Endothelial cell of umbilical vein (primary cell): ENCODE data around the gene LRRC46. TPM values are rescaled to one million over a fixed set of nuclear protein-coding genes. Genes with fewer than 3 reads are reported as not detected.

Source experiments
- BruUV-seq: library from RNA; stranded (reverse); fragments of 400-500 nt; replicated peaks from 2 replicates; lab custom pipeline; 2021; lab: Mats Ljungman, UMichigan
- CTCF ChIA-PET: fragments of 300-600, 350-600 bp; sonication (Branson Sonifier 250); formaldehyde crosslinking; loops from one replicate; lab custom pipeline; 2021; ENCODE audit warnings: antibody characterized with exemption, inconsistent platforms; lab: Charles Lee
- POLR2A ChIA-PET: fragments of 300-600, 350-600 bp; sonication (Branson Sonifier 250); formaldehyde crosslinking; loops from one replicate; lab custom pipeline; 2021; ENCODE audit warnings: antibody characterized with exemption, inconsistent platforms; lab: Charles Lee
- DNase-seq: peaks from one replicate; pipeline ENCODE4 v3.0.0-alpha.2; 2011; ENCODE audit warnings: low read depth, low spot score
- FAIRE-seq: peaks from 2 replicates; lab custom pipeline; 2011; peaks lifted over from hg19 to GRCh38; lab: Jason Lieb, UNC
- H2AFZ ChIP-seq: 2 replicates; pipeline ENCODE4 v1.6.0; 2012; ENCODE audit warnings: low read depth, low read length, control low read depth, inconsistent platforms
- H3K27ac ChIP-seq: 2 replicates; pipeline ENCODE4 v1.5.1; 2011; ENCODE audit warnings: low read depth, mild to moderate bottlenecking, control low read depth, low read length, moderate library complexity; ENCODE audit not compliant: insufficient read depth
- H3K27me3 ChIP-seq, 2 experiments: 2 replicates each; pipeline versions ENCODE4 v1.6.0 to v1.6.1; 2011; ENCODE audit warnings: low read length in 2 of 2, mixed read lengths in 1 of 2; ENCODE audit not compliant: control insufficient read depth in 2 of 2, insufficient read depth in 2 of 2
- H3K36me3 ChIP-seq, 2 experiments: 2 replicates in 1 of 2; 3 replicates in 1 of 2; pipeline ENCODE4 v1.5.1; 2011; ENCODE audit warnings: low read length in 2 of 2, mild to moderate bottlenecking in 1 of 2, moderate library complexity in 1 of 2; ENCODE audit not compliant: control insufficient read depth in 2 of 2, insufficient read depth in 2 of 2; ENCODE audit errors: extremely low read depth in 1 of 2
- H3K4me1 ChIP-seq: 3 replicates; pipeline ENCODE4 v1.5.1; 2011; ENCODE audit warnings: mild to moderate bottlenecking, low read length; ENCODE audit not compliant: control insufficient read depth, insufficient read depth; ENCODE audit errors: extremely low read depth
- H3K4me2 ChIP-seq: 2 replicates; pipeline ENCODE4 v1.6.1; 2011; ENCODE audit warnings: low read length, control low read depth, mixed read lengths; ENCODE audit not compliant: insufficient read depth
- H3K4me3 ChIP-seq, 3 experiments: fragments of 200-600 bp in 1 of 3; sonication (generic), shearing (Covaris generic) in 1 of 3; replicated peaks in 1 of 3; 2 replicates each; pipeline ENCODE4 v1.5.1; 2011 to 2016; ENCODE audit warnings: control low read depth in 3 of 3, low read length in 3 of 3, mild to moderate bottlenecking in 2 of 3, inconsistent platforms in 1 of 3, low read depth in 1 of 3, moderate library complexity in 1 of 3; ENCODE audit not compliant: insufficient read depth in 1 of 3
- H3K79me2 ChIP-seq: 2 replicates; pipeline ENCODE4 v1.6.0; 2012; ENCODE audit warnings: low read length, inconsistent platforms; ENCODE audit not compliant: control insufficient read depth, insufficient read depth
- H3K9ac ChIP-seq: replicated peaks from 2 replicates; pipeline ENCODE3; 2011; ENCODE audit warnings: low read length, control low read depth; ENCODE audit not compliant: insufficient read depth; ENCODE audit errors: extremely low read depth
- H3K9me1 ChIP-seq: replicated peaks from 3 replicates; pipeline ENCODE4 v1.6.0; 2011; ENCODE audit warnings: mild to moderate bottlenecking, low read length; ENCODE audit not compliant: control insufficient read depth, insufficient read depth; ENCODE audit errors: extremely low read depth
- H3K9me3 ChIP-seq: replicated peaks from 2 replicates; pipeline ENCODE4 v1.5.1; 2012; ENCODE audit warnings: low read length, inconsistent platforms; ENCODE audit not compliant: control insufficient read depth, insufficient read depth
- H4K20me1 ChIP-seq: replicated peaks from 2 replicates; pipeline ENCODE3; 2011; ENCODE audit warnings: mild to moderate bottlenecking, low read length; ENCODE audit not compliant: control insufficient read depth, insufficient read depth; ENCODE audit errors: extremely low read depth
- EZH2 ChIP-seq: IDR thresholded peaks from 2 replicates; pipeline ENCODE4 v1.6.1; 2012; ENCODE audit warnings: borderline replicate concordance, low read depth, mild to moderate bottlenecking, moderate library complexity, low read length, inconsistent platforms; ENCODE audit not compliant: severe bottlenecking
- FOS ChIP-seq: IDR thresholded peaks from 2 replicates; pipeline ENCODE4 v1.6.1; 2011; ENCODE audit warnings: mild to moderate bottlenecking, low read length, moderate library complexity, borderline replicate concordance; ENCODE audit not compliant: insufficient read depth
- JUN ChIP-seq: IDR thresholded peaks from 2 replicates; pipeline ENCODE4 v1.6.1; 2011; ENCODE audit warnings: borderline replicate concordance, low read depth; ENCODE audit not compliant: insufficient read length, insufficient read depth
- MAX ChIP-seq: IDR thresholded peaks from 2 replicates; pipeline ENCODE4 v1.6.1; 2011; ENCODE audit not compliant: insufficient read depth, insufficient read length
- MYC ChIP-seq: IDR thresholded peaks from one replicate; pipeline ENCODE4 v1.6.1; 2011; ENCODE audit warnings: mild to moderate bottlenecking, low read depth, low read length
- POLR2AphosphoS5 ChIP-seq: IDR thresholded peaks from 2 replicates; pipeline ENCODE4 v1.6.1; 2012; ENCODE audit warnings: low read depth, mild to moderate bottlenecking, control low read depth, low read length, moderate library complexity; ENCODE audit not compliant: insufficient read depth
- dilution Hi-C: fragments of 300-500 bp; cut with MboI; formaldehyde crosslinking; loops from one replicate; pipeline ENCODE4 v1.15.0; 2019; ENCODE audit warnings: low sequenced_read_pairs; ENCODE audit not compliant: extremely low pct_ligation_motif_present
- intact Hi-C: fragments of 100-400 bp; cut with micrococcal nuclease; formaldehyde crosslinking; loops from one replicate; pipeline ENCODE4 v1.10.0; 2022
- polyA plus RNA-seq, 4 experiments: library from polyadenylated mRNA; depleted of rRNA in 3 of 4; stranded (reverse) in 3 of 4; unstranded in 1 of 4; fragments of >200 nt; gene quantifications; 2 replicates each; pipeline versions ENCODE4 v1.2.1 to v1.2.3, GENCODE V29; 2011 to 2012; ENCODE audit warnings: missing spikeins in 1 of 4
- total RNA-seq: library from RNA; stranded (reverse); gene quantifications from 2 replicates; pipeline ENCODE4 v1.2.3, GENCODE V29; 2021
- TF ChIP-seq, protein P1 (sequence below), 2 donors: IDR thresholded peaks; 1 replicate in 1 of 2; 2 replicates in 1 of 2; pipeline ENCODE4 v1.5.1; 2011; ENCODE audit warnings: low read length in 2 of 2, mild to moderate bottlenecking in 2 of 2, moderate library complexity in 2 of 2, control low read depth in 1 of 2, inconsistent platforms in 1 of 2, low read depth in 1 of 2; ENCODE audit not compliant: insufficient read depth in 1 of 2; ENCODE audit errors: extremely low read depth in 1 of 2

Gene LRRC46
- total and polyA plus RNA-seq, 2 donors (not counting 3 experiments of a cell fraction or from before 2014, with no cell fraction given) = 0.36 to 0.42 TPM

GRCh38 chr17:47884427-47884740 lies 52.9 kb downstream of the LRRC46 start:
- BruUV-seq = no TSS peak
- TF ChIP-seq FOS (no peak), MAX (no peak), JUN (no peak), POLR2AphosphoS5 (no peak), EZH2 (no peak), MYC (no peak)
- TF ChIP-seq, protein P1, sequence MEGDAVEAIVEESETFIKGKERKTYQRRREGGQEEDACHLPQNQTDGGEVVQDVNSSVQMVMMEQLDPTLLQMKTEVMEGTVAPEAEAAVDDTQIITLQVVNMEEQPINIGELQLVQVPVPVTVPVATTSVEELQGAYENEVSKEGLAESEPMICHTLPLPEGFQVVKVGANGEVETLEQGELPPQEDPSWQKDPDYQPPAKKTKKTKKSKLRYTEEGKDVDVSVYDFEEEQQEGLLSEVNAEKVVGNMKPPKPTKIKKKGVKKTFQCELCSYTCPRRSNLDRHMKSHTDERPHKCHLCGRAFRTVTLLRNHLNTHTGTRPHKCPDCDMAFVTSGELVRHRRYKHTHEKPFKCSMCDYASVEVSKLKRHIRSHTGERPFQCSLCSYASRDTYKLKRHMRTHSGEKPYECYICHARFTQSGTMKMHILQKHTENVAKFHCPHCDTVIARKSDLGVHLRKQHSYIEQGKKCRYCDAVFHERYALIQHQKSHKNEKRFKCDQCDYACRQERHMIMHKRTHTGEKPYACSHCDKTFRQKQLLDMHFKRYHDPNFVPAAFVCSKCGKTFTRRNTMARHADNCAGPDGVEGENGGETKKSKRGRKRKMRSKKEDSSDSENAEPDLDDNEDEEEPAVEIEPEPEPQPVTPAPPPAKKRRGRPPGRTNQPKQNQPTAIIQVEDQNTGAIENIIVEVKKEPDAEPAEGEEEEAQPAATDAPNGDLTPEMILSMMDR (IDR thresholded peaks at IDR 0.05; ENCODE audit: extremely low read depth in 1 of 2, insufficient read depth in 1 of 2, low read depth in 1 of 2, low read length in 2 of 2) = no peak
- Histone ChIP-seq H3K4me2 (no peak overlapping the region), H4K20me1 (no peaks in the 10 kb centered on the region), H3K9ac (no peak overlapping the region), H3K9me3 (no peaks in the 10 kb centered on the region), H3K27me3 (no peaks in the 10 kb centered on the region), H3K79me2 (no peaks in the 10 kb centered on the region), H3K36me3 (no peaks in the 10 kb centered on the region), H3K4me3 (no peak overlapping the region), H3K9me1 (no peaks in the 10 kb centered on the region), H3K4me1 (peaks cover 7% of the 10 kb centered on the region), H2AFZ (no peak overlapping the region), H3K27ac (no peak overlapping the region)
- FAIRE-seq (no peak), DNase-seq (no peak)
- intact Hi-C loops = no loop called here
- POLR2A ChIA-PET = no interaction called here
- dilution Hi-C loops = no loop called here
- CTCF ChIA-PET = interaction anchor here (0.6 to 9.6 kb wide), 7 partner anchors 11 to 135 kb away, joined by 3 to 367 read pairs (median 4); partner anchors contain the start of genes LRRC46, MRPL10, SCRN2 and SP2
